ENCODE data around the gene GIGYF2. TPM values are rescaled to one million over a fixed set of nuclear protein-coding genes. Genes with fewer than 3 reads are reported as not detected.
"Not testable (repeated sequence)": the region's sequence is repeated elsewhere in the genome, so short reads cannot be mapped to it uniquely, and the experiment has no call there.

The GIGYF2 gene
- total RNA-seq, 1 experiment from 2014 or later, result 40.4 TPM

DNA sequence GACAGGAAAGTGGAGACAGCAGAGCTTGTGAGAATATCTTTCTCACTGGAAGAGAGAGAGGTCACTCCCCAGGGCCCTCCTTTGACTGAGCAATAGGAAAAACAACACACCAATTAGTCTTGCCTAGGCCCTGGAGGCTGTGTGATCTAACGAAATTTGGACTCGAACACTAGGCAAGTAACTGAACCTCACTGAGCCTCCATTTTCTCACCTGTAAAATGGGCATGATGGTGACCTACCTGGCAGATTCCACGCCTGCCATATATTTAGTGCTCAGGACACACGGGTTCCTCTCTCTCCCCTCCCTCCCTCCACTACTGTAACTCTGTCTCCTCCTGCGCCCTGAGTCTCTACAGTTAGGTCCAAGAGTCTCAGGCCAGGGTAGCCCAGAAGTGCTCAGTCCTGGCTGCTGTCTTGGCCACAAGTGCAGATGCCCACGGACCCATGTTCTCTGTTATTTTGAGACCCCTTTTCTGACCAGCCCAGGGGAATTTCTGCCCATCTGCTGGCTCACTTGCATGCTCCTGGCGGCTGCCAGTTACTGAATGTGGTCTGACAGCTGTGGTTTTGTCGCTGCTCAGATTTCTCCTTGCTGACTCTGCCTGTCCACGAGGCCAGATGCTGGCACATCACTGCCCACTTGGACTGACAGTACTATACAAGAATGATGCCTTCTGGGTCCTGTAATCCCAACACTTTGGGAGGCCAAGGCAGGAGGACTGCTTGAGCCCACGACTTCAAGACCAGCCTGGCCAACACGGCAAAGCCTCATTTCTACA, 9.6 kb upstream of the GIGYF2 start:
- Histone ChIP-seq H3K4me1 (no peaks in the 10 kb centered on the region), H3K27me3 (replicated peaks; ENCODE audit: control insufficient read depth, insufficient read depth, low read length) (no peaks in the 10 kb centered on the region), H3K4me3 (ENCODE audit: low read depth, low read length) (no peak overlapping the region), H3K36me3 (ENCODE audit: control insufficient read depth, insufficient read depth, low read length) (no peaks in the 10 kb centered on the region), H3K9me3 (no peaks in the 10 kb centered on the region)
- ChIA-PET CTCF (no interaction called here), POLR2A (interaction anchor here (0.5 kb wide), 1 partner anchor 60 kb away, joined by 3 read pairs; no protein-coding TSS in a partner anchor)
- no peaks in the 10 kb centered on the region for H3K27me3 Mint-ChIP-seq (ENCODE audit: insufficient read depth, unreplicated experiment)
- no peak for DNase-seq
- H3K27ac Mint-ChIP-seq (ENCODE audit: unreplicated experiment), result no peak overlapping the region
- no peaks in the 10 kb centered on the region for H3K4me1 Mint-ChIP-seq (ENCODE audit: low read depth, unreplicated experiment)
- intact Hi-C loops (cut with micrococcal nuclease; ENCODE audit: unreplicated experiment), result no loop called here
- H3K36me3 Mint-ChIP-seq (ENCODE audit: insufficient read depth, unreplicated experiment), result no peaks in the 10 kb centered on the region
- BruUV-seq (replicated peaks), result no TSS peak
- no peak overlapping the region for H3K4me3 Mint-ChIP-seq (ENCODE audit: unreplicated experiment)
- H3K9me3 Mint-ChIP-seq (ENCODE audit: unreplicated experiment), result no peaks in the 10 kb centered on the region
- TF ChIP-seq, protein P1, sequence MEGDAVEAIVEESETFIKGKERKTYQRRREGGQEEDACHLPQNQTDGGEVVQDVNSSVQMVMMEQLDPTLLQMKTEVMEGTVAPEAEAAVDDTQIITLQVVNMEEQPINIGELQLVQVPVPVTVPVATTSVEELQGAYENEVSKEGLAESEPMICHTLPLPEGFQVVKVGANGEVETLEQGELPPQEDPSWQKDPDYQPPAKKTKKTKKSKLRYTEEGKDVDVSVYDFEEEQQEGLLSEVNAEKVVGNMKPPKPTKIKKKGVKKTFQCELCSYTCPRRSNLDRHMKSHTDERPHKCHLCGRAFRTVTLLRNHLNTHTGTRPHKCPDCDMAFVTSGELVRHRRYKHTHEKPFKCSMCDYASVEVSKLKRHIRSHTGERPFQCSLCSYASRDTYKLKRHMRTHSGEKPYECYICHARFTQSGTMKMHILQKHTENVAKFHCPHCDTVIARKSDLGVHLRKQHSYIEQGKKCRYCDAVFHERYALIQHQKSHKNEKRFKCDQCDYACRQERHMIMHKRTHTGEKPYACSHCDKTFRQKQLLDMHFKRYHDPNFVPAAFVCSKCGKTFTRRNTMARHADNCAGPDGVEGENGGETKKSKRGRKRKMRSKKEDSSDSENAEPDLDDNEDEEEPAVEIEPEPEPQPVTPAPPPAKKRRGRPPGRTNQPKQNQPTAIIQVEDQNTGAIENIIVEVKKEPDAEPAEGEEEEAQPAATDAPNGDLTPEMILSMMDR (IDR thresholded peaks at IDR 0.05; ENCODE audit: insufficient read depth in 1 of 2, low read depth in 1 of 2, low read length in 1 of 2, severe bottlenecking in 1 of 2, unreplicated experiment in 1 of 2), result no peak

GRCh38 chr2:232688201-232688600, 8.9 kb upstream of the GIGYF2 start:
- Mint-ChIP-seq H3K36me3 (ENCODE audit: insufficient read depth, unreplicated experiment) (no peaks in the 10 kb centered on the region), H3K27ac (ENCODE audit: unreplicated experiment) (no peak overlapping the region), H3K27me3 (ENCODE audit: insufficient read depth, unreplicated experiment) (no peaks in the 10 kb centered on the region), H3K9me3 (ENCODE audit: unreplicated experiment) (no peaks in the 10 kb centered on the region), H3K4me3 (ENCODE audit: unreplicated experiment) (no peak overlapping the region), H3K4me1 (ENCODE audit: low read depth, unreplicated experiment) (no peaks in the 10 kb centered on the region)
- no peak overlapping the region for H3K4me3 ChIP-seq (ENCODE audit: low read depth, low read length)
- DNase-seq, result no peak
- no peaks in the 10 kb centered on the region for H3K9me3 ChIP-seq
- intact Hi-C loops (cut with micrococcal nuclease; ENCODE audit: unreplicated experiment), result no loop called here
- H3K4me1 ChIP-seq, result no peaks in the 10 kb centered on the region
- CTCF ChIA-PET, result no interaction called here
- TF ChIP-seq, protein P1 (IDR thresholded peaks at IDR 0.05; ENCODE audit: insufficient read depth in 1 of 2, low read depth in 1 of 2, low read length in 1 of 2, severe bottlenecking in 1 of 2, unreplicated experiment in 1 of 2), result no peak
- no peaks in the 10 kb centered on the region for H3K36me3 ChIP-seq (ENCODE audit: control insufficient read depth, insufficient read depth, low read length)
- H3K27me3 ChIP-seq (replicated peaks; ENCODE audit: control insufficient read depth, insufficient read depth, low read length), result no peaks in the 10 kb centered on the region
- BruUV-seq (replicated peaks), result no TSS peak
- POLR2A ChIA-PET, result no interaction called here

- no peak for DNase-seq
- H3K4me1 Mint-ChIP-seq (ENCODE audit: low read depth, unreplicated experiment), result no peaks in the 10 kb centered on the region
- no peak overlapping the region for H3K27ac Mint-ChIP-seq (ENCODE audit: unreplicated experiment)
- no peaks in the 10 kb centered on the region for H3K27me3 Mint-ChIP-seq (ENCODE audit: insufficient read depth, unreplicated experiment)
- Histone ChIP-seq H3K36me3 (ENCODE audit: control insufficient read depth, insufficient read depth, low read length) (no peaks in the 10 kb centered on the region), H3K9me3 (no peaks in the 10 kb centered on the region), H3K4me1 (no peaks in the 10 kb centered on the region), H3K4me3 (ENCODE audit: low read depth, low read length) (no peak overlapping the region), H3K27me3 (replicated peaks; ENCODE audit: control insufficient read depth, insufficient read depth, low read length) (no peaks in the 10 kb centered on the region)
- no TSS peak for BruUV-seq (replicated peaks)
- no peak overlapping the region for H3K4me3 Mint-ChIP-seq (ENCODE audit: unreplicated experiment)
- ChIA-PET POLR2A (no interaction called here), CTCF (no interaction called here)
- no peaks in the 10 kb centered on the region for H3K9me3 Mint-ChIP-seq (ENCODE audit: unreplicated experiment)
- no peaks in the 10 kb centered on the region for H3K36me3 Mint-ChIP-seq (ENCODE audit: insufficient read depth, unreplicated experiment)
- intact Hi-C loops (cut with micrococcal nuclease; ENCODE audit: unreplicated experiment), result no loop called here
- TF ChIP-seq, protein P1 (IDR thresholded peaks at IDR 0.05; ENCODE audit: insufficient read depth in 1 of 2, low read depth in 1 of 2, low read length in 1 of 2, severe bottlenecking in 1 of 2, unreplicated experiment in 1 of 2), result no peak
Measured at GRCh38 chr2:232689152-232689910, 7.8 kb upstream of the GIGYF2 start.

- H3K9me3 ChIP-seq; H3K9me3 Mint-ChIP-seq (ENCODE audit: unreplicated experiment); H3K27me3 ChIP-seq (replicated peaks; ENCODE audit: control insufficient read depth, insufficient read depth, low read length); CTCF ChIA-PET; H3K27ac Mint-ChIP-seq (ENCODE audit: unreplicated experiment); H3K4me3 ChIP-seq (ENCODE audit: low read depth, low read length); BruUV-seq (replicated peaks); H3K36me3 Mint-ChIP-seq (ENCODE audit: insufficient read depth, unreplicated experiment); intact Hi-C loops (cut with micrococcal nuclease; ENCODE audit: unreplicated experiment); H3K4me1 ChIP-seq; DNase-seq; H3K4me3 Mint-ChIP-seq (ENCODE audit: unreplicated experiment); POLR2A ChIA-PET; H3K4me1 Mint-ChIP-seq (ENCODE audit: low read depth, unreplicated experiment); H3K27me3 Mint-ChIP-seq (ENCODE audit: insufficient read depth, unreplicated experiment); H3K36me3 ChIP-seq (ENCODE audit: control insufficient read depth, insufficient read depth, low read length): not testable (repeated sequence)
Measured at GRCh38 chr2:232691117-232691516, 6.0 kb upstream of the GIGYF2 start.
